K562 (cell line): ENCODE data around the gene PTPRZ1.

Experiments
- ARID4B ChIP-seq: sonication (generic); formaldehyde crosslinking; IDR thresholded peaks from 2 replicates; pipeline ENCODE4 v1.8.0; 2022; ENCODE audit warnings: mild to moderate bottlenecking, missing genetic modification reagents
- CBX5 ChIP-seq: IDR thresholded peaks from 2 replicates; pipeline ENCODE4 v1.6.1; 2014; ENCODE audit warnings: low read depth, borderline replicate concordance
- CTCF ChIP-seq, 3 experiments: IDR thresholded peaks in 2 of 3; conservative IDR thresholded peaks in 1 of 3; 2 replicates each; pipeline ENCODE4 v1.5.1; 2011 to 2012; ENCODE audit warnings: low read length in 3 of 3, mild to moderate bottlenecking in 3 of 3, control low read depth in 2 of 3, improper control_type of control experiment in 1 of 3, inconsistent platforms in 1 of 3, low read depth in 1 of 3, mixed read lengths in 1 of 3, moderate library complexity in 1 of 3; ENCODE audit not compliant: insufficient read depth in 2 of 3
- EP300 ChIP-seq: IDR thresholded peaks from 2 replicates; pipeline ENCODE4 v1.6.1; 2012; ENCODE audit warnings: low read length, improper control_type of control experiment
- JUND ChIP-seq, 2 experiments: IDR thresholded peaks; 2 replicates in 1 of 2; 3 replicates in 1 of 2; pipeline ENCODE4 v1.6.1; 2011; ENCODE audit warnings: borderline replicate concordance in 2 of 2, low read depth in 2 of 2, low read length in 2 of 2, improper control_type of control experiment in 1 of 2, missing biosample characterization in 1 of 2, missing genetic modification characterization in 1 of 2, missing genetic modification reagents in 1 of 2
- MBD2 ChIP-seq: sonication (generic); IDR thresholded peaks from 2 replicates; pipeline ENCODE4 v1.6.1; 2016; ENCODE audit warnings: low read depth, borderline replicate concordance
- MEF2A ChIP-seq: IDR thresholded peaks from 2 replicates; pipeline ENCODE4 v1.6.1; 2011; ENCODE audit warnings: low read depth, mild to moderate bottlenecking, low read length, moderate library complexity; ENCODE audit not compliant: control insufficient read depth
- MTA1 ChIP-seq: fragments of 450-650 bp; IDR thresholded peaks from 2 replicates; pipeline ENCODE4 v1.6.1; 2017; ENCODE audit warnings: borderline replicate concordance
- POLR2A ChIP-seq: fragments of 450-650 bp; conservative IDR thresholded peaks from 2 replicates; pipeline ENCODE4 v1.6.1; 2016
- POLR2AphosphoS5 ChIP-seq: IDR thresholded peaks from 2 replicates; pipeline ENCODE4 v1.6.1; 2011; ENCODE audit warnings: mild to moderate bottlenecking, low read depth, low read length, moderate library complexity; ENCODE audit not compliant: control insufficient read depth, insufficient read depth
- WHSC1 ChIP-seq: IDR thresholded peaks from one replicate; pipeline ENCODE4 v1.6.1; 2012; ENCODE audit warnings: low read length, control low read depth, inconsistent platforms
- ZNF282 ChIP-seq: sonication (generic); formaldehyde crosslinking; IDR thresholded peaks from 2 replicates; pipeline ENCODE4 v1.8.1; 2023; ENCODE audit warnings: missing genetic modification reagents
- ZNF41 ChIP-seq: fragments of 250-450 bp; sonication (Bioruptor Pico); conservative IDR thresholded peaks from 2 replicates; pipeline ENCODE4 v1.4.0; 2020; ENCODE audit warnings: mild to moderate bottlenecking

- TF ChIP-seq ZNF282 (CRISPR knock-in tag): no peak
- no peak for TF ChIP-seq MEF2A
- TF ChIP-seq EP300: no peak
- no peak for TF ChIP-seq JUND (IDR thresholded peaks at IDR 0.05; ENCODE audit: borderline replicate concordance, low read depth, low read length)
- TF ChIP-seq JUND (tag; IDR thresholded peaks at IDR 0.05; ENCODE audit: borderline replicate concordance, low read depth, low read length): no peak
- TF ChIP-seq WHSC1: no peak
- TF ChIP-seq ARID4B (CRISPR knock-in tag): no peak
- TF ChIP-seq POLR2AphosphoS5: no peak
- TF ChIP-seq CBX5: no peak
- TF ChIP-seq MTA1: no peak
- TF ChIP-seq MBD2: no peak
- TF ChIP-seq POLR2A: no peak
- TF ChIP-seq ZNF41: no peak
- TF ChIP-seq CTCF (IDR thresholded peaks at IDR 0.05 in 2 of 3, conservative IDR thresholded peaks at IDR 0.05 in 1 of 3; ENCODE audit: insufficient read depth in 2 of 3, low read depth in 1 of 3, low read length in 3 of 3): no peak
These were observed 41.1 kb downstream of the PTPRZ1 start for GRCh38 chr7:121913947-121914675.
